Fibroblast of lung (primary cell): ENCODE results near the gene CAPRIN1. TPM values are rescaled to one million over a fixed set of nuclear protein-coding genes. Genes with fewer than 3 reads are reported as not detected.
A peak's percentile ranks its signal among the peaks of the same experiment; 100 is the strongest.

Experiments
- DNase-seq, 2 donors: peaks; one replicate each; pipeline versions ENCODE4 v3.0.0 to v3.0.0-alpha.2; 2010; ENCODE audit warnings: low read depth in 2 of 2
- H2AFZ ChIP-seq: 2 replicates; pipeline ENCODE4 v1.5.1; 2012; ENCODE audit warnings: low read length, control low read depth, inconsistent platforms
- H3K27ac ChIP-seq: 2 replicates; pipeline ENCODE4 v1.5.1; 2011; ENCODE audit warnings: low read length, control low read depth; ENCODE audit not compliant: insufficient read depth
- H3K27me3 ChIP-seq: 2 replicates; pipeline ENCODE4 v1.5.1; 2011; ENCODE audit warnings: mild to moderate bottlenecking, low read length; ENCODE audit not compliant: control insufficient read depth, insufficient read depth
- H3K36me3 ChIP-seq: 2 replicates; pipeline ENCODE4 v1.5.1; 2011; ENCODE audit warnings: low read length; ENCODE audit not compliant: control insufficient read depth, insufficient read depth
- H3K4me1 ChIP-seq: 2 replicates; pipeline ENCODE4 v1.5.1; 2011; ENCODE audit warnings: low read length; ENCODE audit not compliant: control insufficient read depth, insufficient read depth; ENCODE audit errors: extremely low read depth
- H3K4me2 ChIP-seq: 2 replicates; pipeline ENCODE4 v1.5.1; 2011; ENCODE audit warnings: low read length, control low read depth; ENCODE audit not compliant: insufficient read depth; ENCODE audit errors: extremely low read depth
- H3K4me3 ChIP-seq, 4 experiments: fragments of 200-600 bp in 1 of 4; sonication (generic) in 1 of 4; replicated peaks in 1 of 4; 2 replicates each; pipeline ENCODE4 v1.5.1; 2011 to 2016; ENCODE audit warnings: low read length in 4 of 4, low read depth in 3 of 4, mild to moderate bottlenecking in 3 of 4, control low read depth in 2 of 4, inconsistent platforms in 1 of 4, mixed read lengths in 1 of 4; ENCODE audit not compliant: insufficient read depth in 1 of 4; ENCODE audit errors: control extremely low read depth in 1 of 4
- H3K79me2 ChIP-seq: 2 replicates; pipeline ENCODE4 v1.5.1; 2012; ENCODE audit warnings: mild to moderate bottlenecking, low read length, inconsistent platforms; ENCODE audit not compliant: control insufficient read depth, insufficient read depth
- H3K9ac ChIP-seq: 2 replicates; pipeline ENCODE4 v1.5.1; 2011; ENCODE audit warnings: mild to moderate bottlenecking, low read length, control low read depth; ENCODE audit not compliant: insufficient read depth
- H3K9me3 ChIP-seq: 2 replicates; pipeline ENCODE4 v1.5.1; 2012; ENCODE audit warnings: low read depth, low read length; ENCODE audit not compliant: control insufficient read depth, insufficient read depth
- H4K20me1 ChIP-seq: 2 replicates; pipeline ENCODE4 v1.5.1; 2011; ENCODE audit warnings: low read length; ENCODE audit not compliant: control insufficient read depth, insufficient read depth; ENCODE audit errors: extremely low read depth
- EZH2 ChIP-seq: IDR thresholded peaks from 2 replicates; pipeline ENCODE4 v1.5.1; 2012; ENCODE audit warnings: low read length, control low read depth, mild to moderate bottlenecking; ENCODE audit errors: missing control alignments
- polyA minus RNA-seq: library from RNA; depleted of rRNA, polyadenylated mRNA; stranded (reverse); fragments of >200 nt; gene quantifications from 2 replicates; pipeline ENCODE4 v1.2.3, GENCODE V29; 2011; ENCODE audit warnings: low replicate concordance
- polyA plus RNA-seq, 2 donors: library from polyadenylated mRNA; depleted of rRNA in 1 of 2; stranded (reverse) in 1 of 2; unstranded in 1 of 2; fragments of >200 nt; gene quantifications; 2 replicates each; pipeline ENCODE4 v1.2.1, GENCODE V29; 2011 to 2012; ENCODE audit warnings: missing spikeins in 1 of 2
- total RNA-seq: library from RNA; depleted of rRNA; stranded (reverse); fragments of >200 nt; gene quantifications from 2 replicates; pipeline ENCODE4 v1.2.1, GENCODE V29; 2014
- TF ChIP-seq, protein P1 (sequence below), 2 donors: IDR thresholded peaks in 1 of 2; conservative IDR thresholded peaks in 1 of 2; 1 replicate in 1 of 2; 2 replicates in 1 of 2; pipeline ENCODE4 v1.5.1; 2011 to 2012; ENCODE audit warnings: low read length in 2 of 2, control low read depth in 1 of 2, inconsistent platforms in 1 of 2, low read depth in 1 of 2, mild to moderate bottlenecking in 1 of 2

CAPRIN1 gene, protein sequence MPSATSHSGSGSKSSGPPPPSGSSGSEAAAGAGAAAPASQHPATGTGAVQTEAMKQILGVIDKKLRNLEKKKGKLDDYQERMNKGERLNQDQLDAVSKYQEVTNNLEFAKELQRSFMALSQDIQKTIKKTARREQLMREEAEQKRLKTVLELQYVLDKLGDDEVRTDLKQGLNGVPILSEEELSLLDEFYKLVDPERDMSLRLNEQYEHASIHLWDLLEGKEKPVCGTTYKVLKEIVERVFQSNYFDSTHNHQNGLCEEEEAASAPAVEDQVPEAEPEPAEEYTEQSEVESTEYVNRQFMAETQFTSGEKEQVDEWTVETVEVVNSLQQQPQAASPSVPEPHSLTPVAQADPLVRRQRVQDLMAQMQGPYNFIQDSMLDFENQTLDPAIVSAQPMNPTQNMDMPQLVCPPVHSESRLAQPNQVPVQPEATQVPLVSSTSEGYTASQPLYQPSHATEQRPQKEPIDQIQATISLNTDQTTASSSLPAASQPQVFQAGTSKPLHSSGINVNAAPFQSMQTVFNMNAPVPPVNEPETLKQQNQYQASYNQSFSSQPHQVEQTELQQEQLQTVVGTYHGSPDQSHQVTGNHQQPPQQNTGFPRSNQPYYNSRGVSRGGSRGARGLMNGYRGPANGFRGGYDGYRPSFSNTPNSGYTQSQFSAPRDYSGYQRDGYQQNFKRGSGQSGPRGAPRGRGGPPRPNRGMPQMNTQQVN
- total RNA-seq = 181 and 220 TPM in 2 replicates
- 203 and 228 TPM in 2 replicates for polyA plus RNA-seq
- 144 and 160 TPM in 2 replicates for polyA plus RNA-seq (2012)
- polyA minus RNA-seq = 384 and 490 TPM in 2 replicates

DNA sequence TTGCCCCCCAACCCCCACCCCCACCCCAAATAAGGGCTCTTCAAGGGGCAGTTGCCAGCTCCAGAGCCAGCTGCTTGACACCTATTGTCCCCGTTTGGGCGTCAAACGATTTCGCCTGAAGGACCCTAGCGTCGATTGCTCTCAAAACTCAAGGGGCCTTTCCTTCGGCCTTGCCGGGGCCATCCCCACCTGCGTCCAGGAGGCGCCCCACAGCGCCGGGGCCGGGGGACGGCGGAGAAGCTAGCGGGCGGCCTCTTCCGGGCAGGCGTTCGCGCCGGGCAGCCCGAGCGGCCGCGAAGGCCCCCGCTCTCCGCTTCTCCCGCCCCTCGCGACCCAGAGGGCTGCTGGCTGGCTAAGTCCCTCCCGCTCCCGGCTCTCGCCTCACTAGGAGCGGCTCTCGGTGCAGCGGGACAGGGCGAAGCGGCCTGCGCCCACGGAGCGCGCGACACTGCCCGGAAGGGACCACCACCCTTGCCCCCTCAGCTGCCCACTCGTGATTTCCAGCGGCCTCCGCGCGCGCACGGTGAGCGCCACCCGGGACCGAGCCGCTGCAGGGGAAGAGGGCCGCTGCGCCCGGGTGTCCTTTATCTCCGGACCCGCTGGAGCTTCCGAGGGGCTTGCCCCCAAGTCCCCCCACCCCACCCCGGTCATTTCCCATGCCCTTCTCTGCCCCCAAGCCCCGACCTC, at the start of gene CAPRIN1:
TSS of gene CAPRIN1 (plus strand) at position 383 of the 687 bp plus-strand sequence. CDS start 690 bp downstream, outside the sequence.
- peaks cover 2% of the 10 kb centered on the region for H3K36me3 ChIP-seq
- peaks cover 3% of the 10 kb centered on the region for H3K4me1 ChIP-seq
- no peaks in the 10 kb centered on the region for H3K27me3 ChIP-seq
- peaks cover 44% of the 10 kb centered on the region for H3K79me2 ChIP-seq
- no peak for TF ChIP-seq EZH2
- TF ChIP-seq, protein P1, sequence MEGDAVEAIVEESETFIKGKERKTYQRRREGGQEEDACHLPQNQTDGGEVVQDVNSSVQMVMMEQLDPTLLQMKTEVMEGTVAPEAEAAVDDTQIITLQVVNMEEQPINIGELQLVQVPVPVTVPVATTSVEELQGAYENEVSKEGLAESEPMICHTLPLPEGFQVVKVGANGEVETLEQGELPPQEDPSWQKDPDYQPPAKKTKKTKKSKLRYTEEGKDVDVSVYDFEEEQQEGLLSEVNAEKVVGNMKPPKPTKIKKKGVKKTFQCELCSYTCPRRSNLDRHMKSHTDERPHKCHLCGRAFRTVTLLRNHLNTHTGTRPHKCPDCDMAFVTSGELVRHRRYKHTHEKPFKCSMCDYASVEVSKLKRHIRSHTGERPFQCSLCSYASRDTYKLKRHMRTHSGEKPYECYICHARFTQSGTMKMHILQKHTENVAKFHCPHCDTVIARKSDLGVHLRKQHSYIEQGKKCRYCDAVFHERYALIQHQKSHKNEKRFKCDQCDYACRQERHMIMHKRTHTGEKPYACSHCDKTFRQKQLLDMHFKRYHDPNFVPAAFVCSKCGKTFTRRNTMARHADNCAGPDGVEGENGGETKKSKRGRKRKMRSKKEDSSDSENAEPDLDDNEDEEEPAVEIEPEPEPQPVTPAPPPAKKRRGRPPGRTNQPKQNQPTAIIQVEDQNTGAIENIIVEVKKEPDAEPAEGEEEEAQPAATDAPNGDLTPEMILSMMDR (conservative IDR thresholded peaks at IDR 0.05 in 1 of 2, IDR thresholded peaks at IDR 0.05 in 1 of 2; ENCODE audit: low read depth in 1 of 2, low read length in 2 of 2) = no peak
- H3K4me2 ChIP-seq = peak within 1 kb of the TSS; percentile 90
- H2AFZ ChIP-seq = peak within 1 kb of the TSS; percentile 57
- no peaks in the 10 kb centered on the region for H3K9me3 ChIP-seq
- peak within 1 kb of the TSS; percentile 98 for H3K27ac ChIP-seq
- peaks cover 5% of the 10 kb centered on the region for H4K20me1 ChIP-seq
- H3K9ac ChIP-seq = peak within 1 kb of the TSS; percentile 99
- peak; percentile 84 to 88 for DNase-seq
- peak within 1 kb of the TSS; percentile 71 to 89 (median 78) for H3K4me3 ChIP-seq

DNA sequence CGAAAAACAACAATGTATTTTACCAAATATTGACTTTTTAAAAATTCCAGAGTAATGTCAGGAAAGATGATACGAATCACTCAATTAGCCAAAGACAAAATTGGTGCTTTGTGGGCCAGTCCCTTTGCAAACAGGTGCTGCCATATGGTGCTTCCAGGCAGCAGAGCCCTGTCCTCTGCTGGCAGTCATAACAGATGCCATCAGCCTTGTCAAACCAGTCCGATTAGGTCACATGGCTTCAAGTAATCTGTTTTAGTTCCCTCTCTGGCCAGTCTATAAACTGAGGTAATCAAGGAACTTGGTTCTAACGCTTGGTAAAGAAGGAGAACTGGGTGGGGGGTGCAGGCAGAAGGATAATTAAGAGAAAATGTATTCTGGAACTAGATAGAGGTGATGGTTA, 49.1 kb upstream of the CAPRIN1 start:
- H4K20me1 ChIP-seq = no peaks in the 10 kb centered on the region
- no peak overlapping the region for H3K9ac ChIP-seq
- no peaks in the 10 kb centered on the region for H3K79me2 ChIP-seq
- no peaks in the 10 kb centered on the region for H3K9me3 ChIP-seq
- H3K36me3 ChIP-seq = no peaks in the 10 kb centered on the region
- no peak overlapping the region for H3K4me3 ChIP-seq
- H3K4me1 ChIP-seq = no peaks in the 10 kb centered on the region
- no peak overlapping the region for H2AFZ ChIP-seq
- DNase-seq = no peak
- no peak overlapping the region for H3K27ac ChIP-seq
- no peak overlapping the region for H3K4me2 ChIP-seq
- no peak for TF ChIP-seq EZH2
- TF ChIP-seq, protein P1 (conservative IDR thresholded peaks at IDR 0.05 in 1 of 2, IDR thresholded peaks at IDR 0.05 in 1 of 2; ENCODE audit: low read depth in 1 of 2, low read length in 2 of 2) = no peak
- peaks cover 13% of the 10 kb centered on the region for H3K27me3 ChIP-seq

DNA sequence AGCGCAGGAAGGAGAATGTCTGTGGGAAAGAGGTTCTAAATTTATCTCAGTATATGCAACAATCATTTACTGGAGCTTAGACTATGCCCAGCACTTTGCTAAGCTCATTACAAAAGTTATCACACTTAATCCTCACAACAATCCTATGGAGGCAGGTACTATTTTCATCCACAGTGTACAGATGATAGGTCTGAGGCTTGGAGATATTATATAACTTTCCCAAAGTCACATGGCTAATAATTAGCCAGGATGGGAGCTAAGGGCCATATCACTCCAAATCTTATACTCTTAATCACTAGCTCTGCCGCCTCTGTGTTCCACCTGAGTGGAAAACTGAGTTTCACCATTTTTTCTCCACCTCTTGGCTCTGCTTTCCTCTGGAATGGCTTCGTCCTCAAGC, 47.3 kb upstream of the CAPRIN1 start:
- no peaks in the 10 kb centered on the region for H3K36me3 ChIP-seq
- H3K27me3 ChIP-seq = peaks cover 13% of the 10 kb centered on the region
- no peaks in the 10 kb centered on the region for H3K79me2 ChIP-seq
- no peaks in the 10 kb centered on the region for H4K20me1 ChIP-seq
- no peak for TF ChIP-seq EZH2
- TF ChIP-seq, protein P1 (conservative IDR thresholded peaks at IDR 0.05 in 1 of 2, IDR thresholded peaks at IDR 0.05 in 1 of 2; ENCODE audit: low read depth in 1 of 2, low read length in 2 of 2) = no peak
- no peaks in the 10 kb centered on the region for H3K9me3 ChIP-seq
- no peak for DNase-seq
- H3K4me1 ChIP-seq = no peaks in the 10 kb centered on the region
- H2AFZ ChIP-seq = no peak overlapping the region
- no peak overlapping the region for H3K27ac ChIP-seq
- H3K9ac ChIP-seq = no peak overlapping the region
- H3K4me3 ChIP-seq = no peak overlapping the region
- H3K4me2 ChIP-seq = no peak overlapping the region
